Activated T-helper 17 cell treated with anti-CD3 and anti-CD28 coated beads, Interleukin-2, amount 50 U/mL, for 72 hours (primary cell): ENCODE results near the gene NXPH2. TPM values are rescaled to one million over a fixed set of nuclear protein-coding genes. Genes with fewer than 3 reads are reported as not detected.

Experiments
- ATAC-seq: fragments of 150-1000 bp; cut with Tn5 transposase; replicated peaks from 2 replicates; pipeline ENCODE4 v1.10.0; 2021; ENCODE audit warnings: mild to moderate bottlenecking, moderate library complexity
- H3K27ac Mint-ChIP-seq: one replicate; pipeline ENCODE4 v1.8.0; 2022; ENCODE audit warnings: mixed read lengths
- H3K27me3 Mint-ChIP-seq: one replicate; pipeline ENCODE4 v1.8.0; 2022; ENCODE audit warnings: mixed read lengths
- H3K36me3 Mint-ChIP-seq: one replicate; pipeline ENCODE4 v1.8.0; 2022; ENCODE audit warnings: low read depth, mild to moderate bottlenecking, mixed read lengths
- H3K4me1 Mint-ChIP-seq: one replicate; pipeline ENCODE4 v1.8.0; 2022; ENCODE audit warnings: mixed read lengths
- H3K4me3 Mint-ChIP-seq: one replicate; pipeline ENCODE4 v1.8.0; 2022; ENCODE audit warnings: mild to moderate bottlenecking, mixed read lengths
- H3K9me3 Mint-ChIP-seq: one replicate; pipeline ENCODE4 v1.8.0; 2022; ENCODE audit warnings: mixed read lengths
- total RNA-seq, 2 donors: library from RNA; stranded (reverse); gene quantifications; one replicate each; pipeline ENCODE4 v1.2.3, GENCODE V29; 2022

The NXPH2 gene
- total RNA-seq, 2 donors from 2014 or later: not detected

DNA sequence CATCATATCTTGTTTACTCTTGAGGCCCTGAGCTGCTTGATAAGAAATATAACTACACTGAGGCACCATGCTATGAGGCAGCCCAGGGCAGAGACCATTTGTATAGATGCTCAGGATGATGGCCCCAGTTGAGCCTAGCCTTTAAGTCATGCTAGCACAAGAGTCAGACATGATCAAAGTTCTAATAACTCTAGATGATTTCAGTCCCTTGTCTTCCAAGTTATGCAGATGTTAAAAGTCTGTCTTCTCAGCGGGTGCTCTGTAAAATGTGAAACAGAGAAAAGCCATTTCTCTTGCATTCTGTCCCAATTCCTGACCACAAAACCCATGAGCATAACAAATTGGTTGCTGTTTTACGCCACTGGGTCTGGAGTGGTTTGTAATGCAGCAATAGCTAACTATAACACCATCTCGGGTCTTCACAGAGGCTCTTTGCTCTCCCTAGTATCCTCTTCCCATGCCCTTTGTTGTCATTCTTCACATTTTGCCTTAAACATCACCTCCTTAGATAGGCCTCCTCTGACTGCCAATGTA is 49.6 kb downstream of the NXPH2 start:
- no peak for ATAC-seq

DNA sequence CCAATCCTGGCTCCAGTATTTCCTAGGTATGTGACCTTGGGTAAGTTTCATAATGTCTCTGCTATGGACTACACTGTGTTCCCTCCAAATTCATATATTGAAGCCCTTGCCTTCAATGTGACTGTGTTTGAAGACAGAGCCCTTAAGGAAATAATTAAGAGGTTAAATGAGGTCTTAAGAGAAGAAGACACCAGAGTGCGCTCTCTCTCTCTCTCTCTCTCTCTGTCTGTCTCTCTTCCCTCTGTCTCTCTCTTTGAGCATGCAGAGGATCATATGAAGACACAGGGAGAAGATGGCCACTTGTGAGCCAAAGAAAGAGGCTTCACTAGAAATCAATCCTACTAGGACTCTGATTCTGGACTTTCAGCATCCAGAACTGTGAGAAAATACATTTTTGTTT is 52.2 kb downstream of the NXPH2 start:
- no peak overlapping the region for H3K4me3 Mint-ChIP-seq
- H3K36me3 Mint-ChIP-seq: no peaks in the 10 kb centered on the region
- no peak for ATAC-seq

More for the DNA sequence above, 49.6 kb downstream of the NXPH2 start:
- Mint-ChIP-seq H3K4me3 (no peak overlapping the region), H3K36me3 (no peaks in the 10 kb centered on the region), H3K27me3 (peaks cover 18% of the 10 kb centered on the region), H3K27ac (no peak overlapping the region), H3K9me3 (peaks cover 17% of the 10 kb centered on the region), H3K4me1 (no peaks in the 10 kb centered on the region)

DNA sequence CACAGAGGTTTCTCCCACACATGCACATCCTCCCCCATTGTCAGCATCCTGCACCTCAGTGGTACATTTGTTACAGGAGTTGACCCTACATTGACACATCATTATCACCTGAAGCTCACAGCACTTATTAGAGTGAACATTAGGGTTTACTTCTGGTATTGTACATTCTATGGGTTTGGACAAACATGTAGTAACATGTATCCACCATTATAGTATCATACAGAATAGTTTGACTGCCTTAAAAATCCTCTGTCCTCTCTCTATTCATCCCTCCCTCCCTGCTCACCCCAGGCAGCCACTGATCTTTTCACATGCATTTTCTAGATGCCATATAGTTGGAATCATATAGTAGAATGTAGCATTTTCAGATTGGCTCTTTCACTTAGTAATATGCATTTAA is 53.5 kb downstream of the NXPH2 start:
- no peaks in the 10 kb centered on the region for H3K36me3 Mint-ChIP-seq
- ATAC-seq: no peak
- no peak overlapping the region for H3K4me3 Mint-ChIP-seq
- peaks cover 7% of the 10 kb centered on the region for H3K9me3 Mint-ChIP-seq
- no peaks in the 10 kb centered on the region for H3K4me1 Mint-ChIP-seq
- H3K27me3 Mint-ChIP-seq: peaks cover 12% of the 10 kb centered on the region
- H3K27ac Mint-ChIP-seq: no peak overlapping the region

More for the DNA sequence above, 52.2 kb downstream of the NXPH2 start:
- H3K4me1 Mint-ChIP-seq: no peaks in the 10 kb centered on the region
- peaks cover 12% of the 10 kb centered on the region for H3K27me3 Mint-ChIP-seq
- peaks cover 7% of the 10 kb centered on the region for H3K9me3 Mint-ChIP-seq
- H3K27ac Mint-ChIP-seq: no peak overlapping the region

DNA sequence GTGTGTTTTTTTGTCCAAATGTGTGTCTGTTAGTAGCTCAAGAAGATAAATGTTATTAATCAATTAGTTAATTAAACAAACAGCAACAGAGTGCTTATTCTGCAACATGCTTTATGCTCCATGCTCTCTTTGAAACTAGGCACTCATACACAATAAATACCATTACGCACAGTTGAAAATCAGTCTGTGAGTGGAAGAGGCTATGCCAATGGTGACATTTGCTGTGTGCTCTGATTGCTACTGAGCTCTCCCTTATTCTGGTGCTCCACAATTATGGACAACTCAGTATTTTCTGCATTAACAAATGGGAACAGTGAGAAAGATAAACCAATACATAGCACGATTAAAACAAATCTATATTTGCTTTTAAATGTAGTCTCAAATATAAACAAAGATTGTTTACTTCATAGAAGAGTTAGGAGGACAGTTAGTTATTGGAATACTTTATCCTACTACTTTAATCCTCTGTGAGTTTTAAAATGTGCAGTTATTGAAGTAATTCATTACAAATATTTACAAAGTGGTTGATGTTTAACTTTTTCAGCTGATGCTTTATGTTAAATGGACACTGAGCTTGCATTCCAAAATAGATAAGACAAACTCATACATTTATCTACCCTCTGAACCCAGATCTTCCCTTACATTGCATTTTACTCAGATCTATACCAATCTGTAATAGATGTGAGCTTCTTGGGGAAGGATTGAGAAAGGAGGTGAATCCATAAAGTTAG is 55.3 kb downstream of the NXPH2 start:
- H3K9me3 Mint-ChIP-seq: peaks cover 7% of the 10 kb centered on the region
- H3K4me3 Mint-ChIP-seq: no peak overlapping the region
- peaks cover 8% of the 10 kb centered on the region for H3K27me3 Mint-ChIP-seq
- no peak overlapping the region for H3K27ac Mint-ChIP-seq
- no peaks in the 10 kb centered on the region for H3K4me1 Mint-ChIP-seq
- H3K36me3 Mint-ChIP-seq: no peaks in the 10 kb centered on the region
- no peak for ATAC-seq

DNA sequence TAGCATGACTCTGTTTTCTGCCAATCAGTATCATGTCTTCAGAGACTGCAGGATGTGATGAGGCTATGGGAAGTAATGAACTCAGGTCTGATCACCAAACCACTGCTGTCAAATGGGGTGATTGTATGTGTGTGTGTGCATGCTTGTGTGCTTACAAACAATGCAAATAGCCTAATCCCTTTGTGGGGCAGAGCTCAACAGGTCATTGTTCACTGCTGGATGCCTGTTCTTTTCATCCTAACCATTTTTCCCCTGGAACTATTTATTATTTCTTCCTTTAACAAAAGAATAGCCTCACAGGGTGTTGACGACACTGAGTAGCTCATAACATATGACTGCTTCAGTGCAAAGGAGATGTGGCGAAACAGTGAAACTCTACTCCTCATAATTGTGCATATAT is 55.9 kb downstream of the NXPH2 start:
- H3K27me3 Mint-ChIP-seq: peaks cover 5% of the 10 kb centered on the region
- H3K27ac Mint-ChIP-seq: no peak overlapping the region

DNA sequence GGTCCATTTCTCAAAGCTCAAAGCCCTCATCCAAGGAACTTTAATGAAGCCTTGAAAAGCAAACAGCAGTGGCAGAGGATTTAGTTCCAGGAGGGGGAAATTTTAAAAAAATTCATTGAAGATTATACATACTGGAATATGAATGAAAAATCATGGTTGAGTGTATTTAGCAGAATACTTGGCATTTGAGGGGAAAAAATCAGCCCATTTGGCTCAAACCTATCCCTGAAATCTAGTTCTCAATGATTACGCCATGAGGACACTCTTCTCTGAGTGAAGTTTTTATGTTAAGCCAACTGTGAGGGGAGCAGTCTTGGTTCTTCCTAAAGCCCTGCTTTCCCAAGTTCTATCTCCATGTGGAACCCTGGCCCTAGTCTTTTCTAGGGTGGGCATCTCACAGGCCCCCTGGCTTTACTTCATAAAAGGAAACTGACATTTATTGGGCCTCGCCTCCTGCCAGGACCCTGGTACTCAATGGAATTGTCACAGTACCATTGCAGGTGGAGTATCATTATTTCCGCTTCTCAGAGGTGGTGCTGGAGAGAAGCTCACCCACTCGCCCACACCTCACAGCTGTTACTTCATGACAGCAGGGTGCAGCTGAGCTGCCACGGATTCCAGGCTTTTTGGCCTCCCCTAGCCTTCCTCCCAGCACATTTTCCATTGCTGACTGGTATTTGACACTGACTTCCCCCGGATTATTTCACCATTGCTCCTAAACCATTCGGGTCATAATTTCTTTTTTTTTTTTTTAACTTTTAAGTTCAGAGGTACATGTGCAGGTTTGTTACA is 56.8 kb downstream of the NXPH2 start:
- no peaks in the 10 kb centered on the region for H3K9me3 Mint-ChIP-seq
- H3K4me3 Mint-ChIP-seq: no peak overlapping the region
- no peak for ATAC-seq
- no peak overlapping the region for H3K27ac Mint-ChIP-seq
- no peaks in the 10 kb centered on the region for H3K4me1 Mint-ChIP-seq
- H3K36me3 Mint-ChIP-seq: no peaks in the 10 kb centered on the region
- peaks cover 9% of the 10 kb centered on the region for H3K27me3 Mint-ChIP-seq

More for the DNA sequence above, 55.9 kb downstream of the NXPH2 start:
- Mint-ChIP-seq H3K4me3 (no peak overlapping the region), H3K4me1 (no peaks in the 10 kb centered on the region), H3K36me3 (no peaks in the 10 kb centered on the region), H3K9me3 (peaks cover 1% of the 10 kb centered on the region)
- no peak for ATAC-seq

DNA sequence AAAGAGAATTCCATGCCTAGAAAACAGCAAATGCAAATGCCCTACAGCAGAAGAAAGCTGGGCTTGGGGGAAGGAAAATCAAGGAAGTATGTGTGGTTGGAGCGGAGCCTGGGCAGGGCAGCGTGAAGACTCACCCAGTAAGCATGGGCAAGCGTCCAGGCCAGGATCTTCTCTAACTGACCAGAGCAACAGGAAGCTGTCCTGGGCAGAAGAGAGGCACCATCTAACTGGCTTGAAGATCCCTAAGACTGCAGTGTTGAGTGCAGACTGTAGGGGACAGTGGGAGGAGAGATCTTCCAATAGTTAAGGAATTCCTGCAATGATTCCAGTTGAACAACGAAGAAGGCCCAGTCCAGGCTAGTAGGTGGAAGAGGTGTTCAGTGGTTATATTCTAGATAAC is 57.9 kb downstream of the NXPH2 start:
- ATAC-seq: no peak
- Mint-ChIP-seq H3K9me3 (no peaks in the 10 kb centered on the region), H3K4me1 (no peaks in the 10 kb centered on the region), H3K27me3 (peaks cover 9% of the 10 kb centered on the region), H3K4me3 (no peak overlapping the region), H3K36me3 (no peaks in the 10 kb centered on the region), H3K27ac (no peak overlapping the region)

DNA sequence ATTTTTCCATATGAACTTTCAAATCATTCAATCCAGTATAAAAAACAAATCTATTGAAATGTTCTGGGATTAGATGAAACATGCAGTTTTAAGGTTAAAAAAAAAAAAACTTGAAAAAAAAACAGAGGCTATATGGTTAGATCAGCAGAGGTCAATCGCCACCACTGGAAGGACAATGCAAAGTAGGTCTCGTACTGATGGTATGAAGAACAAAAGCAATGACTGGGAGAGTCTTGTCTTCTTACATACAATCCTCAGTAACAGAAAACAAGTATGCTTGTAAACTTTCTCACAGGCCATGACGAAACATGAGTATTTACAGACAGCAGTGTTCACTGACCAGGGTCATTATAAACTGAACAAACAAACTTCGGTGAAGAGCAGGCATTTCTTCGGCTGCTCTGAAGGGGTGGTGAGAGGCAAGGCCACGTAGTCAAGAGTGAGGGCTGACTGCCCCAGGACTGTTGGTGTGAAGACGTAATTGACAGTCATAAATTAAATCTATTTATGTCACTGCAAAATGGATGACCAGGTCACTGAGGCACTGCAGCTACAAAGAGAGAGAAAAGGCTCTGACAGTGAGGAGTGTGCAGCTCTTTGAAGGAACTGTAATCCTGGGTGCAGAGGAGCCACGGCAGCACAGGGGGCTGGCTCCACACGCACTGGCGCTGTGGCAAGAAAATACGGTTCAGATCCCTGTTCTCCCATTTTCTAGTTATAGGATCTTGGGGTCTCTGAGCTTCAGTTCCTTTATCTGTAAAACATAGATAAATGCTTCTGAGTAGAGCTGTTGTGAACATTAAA is 60.0 kb downstream of the NXPH2 start:
- Mint-ChIP-seq H3K36me3 (no peaks in the 10 kb centered on the region), H3K4me1 (no peaks in the 10 kb centered on the region), H3K9me3 (no peaks in the 10 kb centered on the region), H3K27me3 (peaks cover 7% of the 10 kb centered on the region), H3K4me3 (no peak overlapping the region), H3K27ac (no peak overlapping the region)
- no peak for ATAC-seq

DNA sequence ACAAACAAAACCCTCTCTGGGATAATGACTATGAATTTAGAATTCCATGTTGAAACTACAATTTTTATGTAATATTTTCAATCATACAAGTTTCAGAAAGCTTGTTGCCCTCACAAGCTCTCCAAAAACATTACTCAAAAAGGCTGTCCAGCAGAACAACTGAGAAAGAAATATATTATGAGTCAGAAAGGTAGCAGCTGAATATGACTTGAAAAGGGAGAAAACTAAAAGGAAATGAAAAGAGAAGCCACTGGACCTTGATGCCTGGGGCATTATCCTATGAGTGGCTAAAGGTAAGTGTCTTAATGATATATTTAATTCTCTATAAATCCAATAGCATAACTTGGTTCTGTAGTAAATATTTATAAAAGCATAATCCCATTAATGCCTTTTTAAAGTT is 61.8 kb downstream of the NXPH2 start:
- no peaks in the 10 kb centered on the region for H3K9me3 Mint-ChIP-seq
- H3K27me3 Mint-ChIP-seq: peaks cover 7% of the 10 kb centered on the region
- H3K4me1 Mint-ChIP-seq: no peaks in the 10 kb centered on the region
- H3K36me3 Mint-ChIP-seq: no peaks in the 10 kb centered on the region
- no peak overlapping the region for H3K4me3 Mint-ChIP-seq
- H3K27ac Mint-ChIP-seq: no peak overlapping the region
- no peak for ATAC-seq

DNA sequence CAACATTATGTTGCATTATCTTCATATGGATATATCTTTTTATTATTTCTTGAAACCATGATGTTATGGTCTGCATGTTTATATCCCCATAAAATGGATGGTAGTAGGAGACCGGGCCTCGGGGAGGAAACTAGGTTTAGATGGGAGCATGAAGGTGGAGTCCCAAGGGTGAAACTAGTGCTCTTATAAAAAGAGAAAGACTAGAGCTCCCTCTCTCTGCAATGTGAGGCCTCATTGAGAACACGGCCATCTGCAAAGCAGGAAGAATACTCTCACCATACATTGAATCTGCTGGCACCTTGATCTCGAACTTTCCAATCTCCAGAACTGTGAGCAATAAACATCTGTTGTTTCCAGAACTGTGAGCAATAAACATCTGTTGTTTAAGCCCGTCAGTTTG is 64.0 kb downstream of the NXPH2 start:
- no peaks in the 10 kb centered on the region for H3K4me1 Mint-ChIP-seq
- H3K9me3 Mint-ChIP-seq: peaks cover 5% of the 10 kb centered on the region
- H3K27me3 Mint-ChIP-seq: peaks cover 17% of the 10 kb centered on the region
- H3K4me3 Mint-ChIP-seq: no peak overlapping the region
- H3K36me3 Mint-ChIP-seq: no peaks in the 10 kb centered on the region
- no peak for ATAC-seq
- no peak overlapping the region for H3K27ac Mint-ChIP-seq

DNA sequence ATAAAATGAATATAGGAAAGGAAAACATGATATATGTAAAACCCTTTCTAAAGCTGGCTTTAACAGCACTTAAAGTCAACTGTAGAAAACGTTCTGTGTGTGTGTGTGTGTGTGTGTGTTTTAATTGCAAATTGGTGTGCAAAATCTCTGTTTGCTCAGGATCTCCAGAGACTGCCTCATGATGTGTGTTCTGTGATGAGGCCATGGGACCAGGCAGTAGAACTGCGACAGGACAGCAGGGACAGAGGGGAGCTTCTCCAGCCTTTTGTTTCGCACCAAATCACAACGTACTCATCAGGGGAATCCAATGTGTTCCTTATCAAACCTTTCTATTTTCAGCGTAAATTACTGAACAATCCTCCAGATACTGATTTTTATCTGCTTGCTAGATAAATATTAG is 66.7 kb downstream of the NXPH2 start:
- Mint-ChIP-seq H3K36me3 (no peaks in the 10 kb centered on the region), H3K27me3 (peaks cover 22% of the 10 kb centered on the region), H3K4me3 (no peak overlapping the region), H3K9me3 (peaks cover 5% of the 10 kb centered on the region), H3K27ac (no peak overlapping the region), H3K4me1 (no peaks in the 10 kb centered on the region)
- no peak for ATAC-seq

DNA sequence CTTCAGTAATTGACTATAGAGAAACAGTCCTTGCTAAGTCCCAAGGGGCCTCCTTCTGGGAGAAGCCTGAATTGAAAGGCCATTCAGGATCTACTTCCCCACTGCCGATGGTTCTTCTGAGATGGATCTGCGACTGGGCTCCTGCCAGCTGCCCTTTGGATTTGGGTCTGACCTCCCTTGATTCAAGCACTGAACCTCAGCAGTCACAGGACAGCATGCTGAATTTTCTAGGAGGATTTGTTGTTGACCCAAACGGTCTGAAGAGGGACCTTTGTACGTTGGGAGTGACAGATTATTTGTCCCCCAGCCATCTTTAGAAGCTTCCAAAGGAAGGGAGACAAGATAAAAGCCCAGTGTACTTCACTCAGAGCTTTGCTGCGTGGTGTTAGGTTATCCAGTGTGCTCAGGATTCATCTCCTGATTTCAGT is 67.1 kb downstream of the NXPH2 start:
- Mint-ChIP-seq H3K9me3 (peaks cover 5% of the 10 kb centered on the region), H3K27me3 (peaks cover 22% of the 10 kb centered on the region), H3K4me3 (no peak overlapping the region), H3K27ac (no peak overlapping the region), H3K4me1 (no peaks in the 10 kb centered on the region), H3K36me3 (no peaks in the 10 kb centered on the region)
- no peak for ATAC-seq

DNA sequence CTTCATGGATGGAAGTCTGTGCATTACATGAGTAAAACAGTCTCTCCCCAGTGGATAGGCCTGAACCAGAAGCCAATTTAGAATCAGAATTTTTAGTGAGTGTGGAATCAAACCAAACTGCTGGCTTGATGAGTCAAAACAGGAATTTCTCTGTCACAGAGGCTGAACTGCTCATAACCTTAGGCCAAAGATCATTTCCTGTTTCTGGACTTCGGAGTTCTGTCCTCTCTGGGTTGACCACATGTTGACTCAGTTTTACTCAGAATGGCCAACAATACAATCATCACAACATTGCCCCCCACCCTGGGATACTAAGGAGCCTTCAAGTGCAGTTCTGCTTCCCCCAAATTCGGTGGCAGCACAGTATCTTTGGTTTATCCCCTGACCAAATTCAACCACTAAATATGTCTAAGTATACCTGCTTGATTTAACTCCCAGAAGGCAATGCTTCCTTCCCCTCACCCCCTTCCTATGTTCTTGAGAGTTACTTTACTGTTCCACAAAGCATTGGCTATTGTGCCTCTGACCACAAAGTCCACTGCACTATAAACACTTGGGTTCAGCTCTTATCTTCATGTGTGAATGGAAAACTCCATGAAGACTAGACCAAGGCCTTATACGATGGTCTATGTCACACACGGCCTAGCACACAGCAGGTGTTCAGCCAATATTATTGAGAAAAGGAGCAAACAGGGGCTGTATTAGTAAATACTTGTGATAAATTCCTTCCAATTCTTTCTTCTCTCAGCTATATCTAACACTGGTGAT is 67.8 kb downstream of the NXPH2 start:
- peak; percentile 32 for ATAC-seq
- H3K4me1 Mint-ChIP-seq: no peaks in the 10 kb centered on the region
- H3K27me3 Mint-ChIP-seq: peaks cover 25% of the 10 kb centered on the region
- H3K36me3 Mint-ChIP-seq: no peaks in the 10 kb centered on the region
- no peak overlapping the region for H3K27ac Mint-ChIP-seq
- H3K4me3 Mint-ChIP-seq: no peak overlapping the region
- peaks cover 5% of the 10 kb centered on the region for H3K9me3 Mint-ChIP-seq

DNA sequence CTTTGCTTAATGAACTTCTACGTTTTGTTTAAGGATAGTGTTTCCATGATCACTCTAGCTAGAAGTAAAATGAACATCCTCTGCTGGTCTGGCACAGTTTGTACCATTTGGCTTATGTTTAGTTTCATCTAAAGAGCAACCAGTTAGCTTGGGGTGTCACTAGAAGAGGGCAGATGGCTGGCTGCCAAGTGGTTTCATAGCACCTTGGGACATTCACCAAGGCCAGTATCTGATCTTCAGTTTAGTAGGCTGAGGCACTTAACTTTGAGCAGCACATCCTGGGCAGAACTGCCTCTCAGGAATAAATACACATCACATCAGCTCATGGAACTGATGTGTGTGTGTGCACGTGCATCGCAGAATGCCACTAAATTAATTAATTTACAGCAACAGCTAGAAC is 68.4 kb downstream of the NXPH2 start:
- Mint-ChIP-seq H3K4me1 (no peaks in the 10 kb centered on the region), H3K27ac (no peak overlapping the region), H3K9me3 (peaks cover 5% of the 10 kb centered on the region), H3K27me3 (peaks cover 23% of the 10 kb centered on the region), H3K36me3 (no peaks in the 10 kb centered on the region), H3K4me3 (no peak overlapping the region)
- no peak for ATAC-seq
